SK-N-SH (cell line): Measurements from ENCODE around the gene HRH1. TPM values are rescaled to one million over a fixed set of nuclear protein-coding genes. Genes with fewer than 3 reads are reported as not detected.
A peak's percentile ranks its signal among the peaks of the same experiment; 100 is the strongest.

Source experiments
- CTCF ChIA-PET: fragments of 300-600, 350-600 bp; formaldehyde crosslinking; extraction: SDS; loops from one replicate; lab custom pipeline; 2021; lab: Yijun Ruan, JAX
- POLR2A ChIA-PET: fragments of 350-600 bp; sonication (Branson Sonifier 250); formaldehyde crosslinking; extraction: SDS; loops from one replicate; lab custom pipeline; 2020; ENCODE audit warnings: antibody characterized with exemption, inconsistent platforms; lab: Yijun Ruan, JAX
- DNase-seq: peaks from one replicate; pipeline ENCODE4 v3.0.0; 2012
- H2AFZ ChIP-seq: fragments of 200-600 bp; sonication (generic); 2 replicates; pipeline ENCODE4 v1.8.1; 2016; ENCODE audit warnings: antibody characterized with exemption, mild to moderate bottlenecking, low read depth
- H3F3A ChIP-seq: fragments of 200-600 bp; sonication (generic); replicated peaks from 2 replicates; pipeline ENCODE3; 2016; ENCODE audit warnings: antibody characterized with exemption, mild to moderate bottlenecking; ENCODE audit not compliant: insufficient read depth
- H3K27ac ChIP-seq, 2 experiments: fragments of 200-500 bp in 1 of 2; fragments of 200-600 bp in 1 of 2; sonication (Bioruptor generic) in 1 of 2; sonication (generic), shearing (Covaris generic) in 1 of 2; 2 replicates each; pipeline versions ENCODE4 v1.5.1 to v1.6.1; 2014 to 2016; ENCODE audit warnings: low read depth in 2 of 2, inconsistent platforms in 1 of 2, low read length in 1 of 2, mild to moderate bottlenecking in 1 of 2, mixed read lengths in 1 of 2
- H3K27me3 ChIP-seq: fragments of 200-600 bp; sonication (generic), shearing (Covaris generic); 2 replicates; pipeline ENCODE4 v1.6.1; 2016; ENCODE audit warnings: mixed run types; ENCODE audit not compliant: insufficient read depth
- H3K36me3 ChIP-seq, 2 experiments: fragments of 200-500 bp in 1 of 2; fragments of 200-600 bp in 1 of 2; sonication (Bioruptor generic) in 1 of 2; sonication (generic) in 1 of 2; replicated peaks in 1 of 2; 2 replicates each; pipeline versions ENCODE3 to v1.5.1; 2014 to 2016; ENCODE audit warnings: low read length in 1 of 2, mild to moderate bottlenecking in 1 of 2; ENCODE audit not compliant: insufficient read depth in 2 of 2, control insufficient read depth in 1 of 2
- H3K4me1 ChIP-seq, 2 experiments: fragments of 200-500 bp in 1 of 2; fragments of 200-600 bp in 1 of 2; sonication (Bioruptor generic) in 1 of 2; sonication (generic), shearing (Covaris generic) in 1 of 2; 2 replicates each; pipeline versions ENCODE4 v1.5.1 to v1.6.1; 2014 to 2016; ENCODE audit warnings: low read depth in 1 of 2, low read length in 1 of 2, mixed run types in 1 of 2; ENCODE audit not compliant: insufficient read depth in 2 of 2, control insufficient read depth in 1 of 2
- H3K4me2 ChIP-seq: fragments of 200-600 bp; sonication (generic), shearing (Covaris generic); 2 replicates; pipeline ENCODE4 v1.6.1; 2017; ENCODE audit warnings: mixed run types
- H3K4me3 ChIP-seq, 2 experiments: fragments of 200-500 bp in 1 of 2; fragments of 200-600 bp in 1 of 2; sonication (Bioruptor generic) in 1 of 2; sonication (generic), shearing (Covaris generic) in 1 of 2; 2 replicates each; pipeline versions ENCODE4 v1.5.1 to v1.8.1; 2014 to 2016; ENCODE audit warnings: low read depth in 2 of 2, inconsistent platforms in 1 of 2, low read length in 1 of 2, mild to moderate bottlenecking in 1 of 2, mixed read lengths in 1 of 2, moderate library complexity in 1 of 2
- H3K79me2 ChIP-seq: fragments of 200-600 bp; sonication (generic); 2 replicates; pipeline ENCODE4 v1.8.1; 2017; ENCODE audit warnings: mild to moderate bottlenecking; ENCODE audit not compliant: insufficient read depth
- H3K9ac ChIP-seq: fragments of 200-600 bp; sonication (generic); 2 replicates; pipeline ENCODE4 v1.6.1; 2017; ENCODE audit warnings: mixed run types
- H3K9me2 ChIP-seq: fragments of 200-600 bp; sonication (generic); 2 replicates; pipeline ENCODE4 v1.6.1; 2017; ENCODE audit warnings: mixed run types
- H3K9me3 ChIP-seq: fragments of 200-600 bp; sonication (generic); 2 replicates; pipeline ENCODE4 v1.6.1; 2017; ENCODE audit warnings: mixed run types, mild to moderate bottlenecking, moderate library complexity
- H4K20me1 ChIP-seq: fragments of 200-600 bp; sonication (generic); 2 replicates; pipeline ENCODE4 v1.6.1; 2017; ENCODE audit warnings: mild to moderate bottlenecking, mixed run types; ENCODE audit not compliant: insufficient read depth
- CTCF ChIP-seq: fragments of 200-600 bp; sonication (generic); IDR thresholded peaks from 2 replicates; pipeline ENCODE4 v1.6.1; 2017; ENCODE audit warnings: antibody characterized with exemption, mild to moderate bottlenecking, moderate library complexity
- FOXM1 ChIP-seq: IDR thresholded peaks from 2 replicates; pipeline ENCODE4 v1.4.0; 2012; ENCODE audit warnings: low read depth, mild to moderate bottlenecking
- GABPA ChIP-seq: IDR thresholded peaks from 2 replicates; pipeline ENCODE4 v1.4.0; 2012; ENCODE audit warnings: low read depth, mild to moderate bottlenecking
- MAX ChIP-seq: IDR thresholded peaks from 2 replicates; pipeline ENCODE4 v1.4.0; 2012; ENCODE audit warnings: low read depth
- MEF2A ChIP-seq: IDR thresholded peaks from 2 replicates; pipeline ENCODE4 v1.4.0; 2012; ENCODE audit warnings: low read depth, borderline replicate concordance
- REST ChIP-seq: IDR thresholded peaks from 2 replicates; pipeline ENCODE4 v1.6.1; 2012; ENCODE audit warnings: mild to moderate bottlenecking, low read depth, low read length, moderate library complexity
- RFX5 ChIP-seq: IDR thresholded peaks from 2 replicates; pipeline ENCODE4 v1.6.1; 2012; ENCODE audit warnings: mild to moderate bottlenecking, improper control_type of control experiment, low read length
- TAF1 ChIP-seq: IDR thresholded peaks from 2 replicates; pipeline ENCODE4 v1.6.1; 2012; ENCODE audit warnings: low read depth, mild to moderate bottlenecking, low read length, moderate library complexity, borderline replicate concordance
- TCF12 ChIP-seq: IDR thresholded peaks from 2 replicates; pipeline ENCODE4 v1.4.0; 2012
- TEAD4 ChIP-seq: IDR thresholded peaks from 2 replicates; pipeline ENCODE4 v1.4.0; 2012; ENCODE audit warnings: mild to moderate bottlenecking, borderline replicate concordance; ENCODE audit not compliant: insufficient read depth
- ZBTB33 ChIP-seq: IDR thresholded peaks from 2 replicates; pipeline ENCODE4 v1.4.0; 2012; ENCODE audit warnings: low read depth, borderline replicate concordance
- WGBS: methylation state at CpG from one replicate; pipeline ENCODE4 v1.1.6; 2017; ENCODE audit warnings: low lambda C conversion rate; 5-methylcytosine and 5-hydroxymethylcytosine counted together
- polyA plus RNA-seq, 3 experiments: library from polyadenylated mRNA; depleted of rRNA; stranded (reverse); fragments of >200 nt; gene quantifications; 2 replicates each; pipeline ENCODE4 v1.2.3, GENCODE V29; 2012
- TF ChIP-seq, protein P1 (sequence below): IDR thresholded peaks from 2 replicates; pipeline ENCODE4; 2012
- TF ChIP-seq, protein P2 (sequence below): fragments of 150-350 bp; IDR thresholded peaks from 2 replicates; pipeline ENCODE4 v1.6.1; 2017; ENCODE audit warnings: antibody characterized with exemption, low read length, low read depth, borderline replicate concordance

The HRH1 gene
- polyA plus RNA-seq, 1 of the 3 experiments (the other 2 are of a cell fraction): 6.2 TPM

GRCh38 chr3:11273891-11274291 is 119.6 kb downstream of the HRH1 start:
- 0 out of 2 replicates have a peak overlapping the region, but pooled peaks have one; percentile 95 for H3K9ac ChIP-seq
- 97% methylated on average over 5 of the region's 5 CpGs for WGBS
- TF ChIP-seq ZBTB33 (no peak), RFX5 (no peak), CTCF (no peak), MEF2A (no peak), TCF12 (no peak), FOXM1 (no peak), MAX (no peak), TEAD4 (no peak), REST (no peak), GABPA (no peak), TAF1 (no peak)
- TF ChIP-seq, protein P1, sequence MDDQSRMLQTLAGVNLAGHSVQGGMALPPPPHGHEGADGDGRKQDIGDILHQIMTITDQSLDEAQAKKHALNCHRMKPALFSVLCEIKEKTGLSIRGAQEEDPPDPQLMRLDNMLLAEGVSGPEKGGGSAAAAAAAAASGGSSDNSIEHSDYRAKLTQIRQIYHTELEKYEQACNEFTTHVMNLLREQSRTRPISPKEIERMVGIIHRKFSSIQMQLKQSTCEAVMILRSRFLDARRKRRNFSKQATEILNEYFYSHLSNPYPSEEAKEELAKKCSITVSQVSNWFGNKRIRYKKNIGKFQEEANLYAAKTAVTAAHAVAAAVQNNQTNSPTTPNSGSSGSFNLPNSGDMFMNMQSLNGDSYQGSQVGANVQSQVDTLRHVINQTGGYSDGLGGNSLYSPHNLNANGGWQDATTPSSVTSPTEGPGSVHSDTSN: no peak
- TF ChIP-seq, protein P2, sequence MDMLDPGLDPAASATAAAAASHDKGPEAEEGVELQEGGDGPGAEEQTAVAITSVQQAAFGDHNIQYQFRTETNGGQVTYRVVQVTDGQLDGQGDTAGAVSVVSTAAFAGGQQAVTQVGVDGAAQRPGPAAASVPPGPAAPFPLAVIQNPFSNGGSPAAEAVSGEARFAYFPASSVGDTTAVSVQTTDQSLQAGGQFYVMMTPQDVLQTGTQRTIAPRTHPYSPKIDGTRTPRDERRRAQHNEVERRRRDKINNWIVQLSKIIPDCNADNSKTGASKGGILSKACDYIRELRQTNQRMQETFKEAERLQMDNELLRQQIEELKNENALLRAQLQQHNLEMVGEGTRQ: no peak
- peaks cover 66% of the 10 kb centered on the region for H3K79me2 ChIP-seq
- no peaks in the 10 kb centered on the region for H4K20me1 ChIP-seq
- H2AFZ ChIP-seq: no peak overlapping the region
- CTCF ChIA-PET: interaction anchor here (0.7 to 2.6 kb wide), 2 partner anchors 14 to 119 kb away, joined by 3 to 8 read pairs; no protein-coding TSS in a partner anchor
- peaks cover 0 to 5% of the 10 kb centered on the region in 2 experiments for H3K36me3 ChIP-seq
- no peaks in the 10 kb centered on the region for H3K9me3 ChIP-seq
- no peak overlapping the region for H3K27ac ChIP-seq
- peaks cover 21 to 24% of the 10 kb centered on the region in 2 experiments; a peak in 3 of 4 replicates for H3K4me1 ChIP-seq
- H3F3A ChIP-seq: peaks cover 10% of the 10 kb centered on the region
- peak overlapping the region; percentile 85; the same call in 1 of the 2 replicates for H3K4me2 ChIP-seq
- DNase-seq: no peak
- H3K4me3 ChIP-seq: peak overlapping the region in 1 of 2 experiments; percentile 83; a peak in 2 of 4 replicates
- POLR2A ChIA-PET: no interaction called here
- no peaks in the 10 kb centered on the region for H3K27me3 ChIP-seq
- no peaks in the 10 kb centered on the region for H3K9me2 ChIP-seq
